IPS-NIHi7 (cell line): ENCODE measurements around the gene SAMD7.

Experiments used
- DNase-seq: peaks from one replicate; pipeline ENCODE4 v3.0.0; 2012; ENCODE audit warnings: mixed read lengths; ENCODE audit errors: extremely low spot score

Gene SAMD7

GRCh38 chr3:169911272-169911671 lies at the start of gene SAMD7:
Gene SAMD7 (plus strand): TSS chr3:169911572. CDS start chr3:169919499, 7,927 bp downstream.
- DNase-seq, result no peak

GRCh38 chr3:169861871-169862270 lies 49.5 kb upstream of the SAMD7 start:
- peak; percentile 58 for DNase-seq

GRCh38 chr3:169863458-169863899 lies 47.9 kb upstream of the SAMD7 start:
- peak; percentile 77 for DNase-seq

- DNase-seq, result no peak
Observed at GRCh38 chr3:169864270-169864669, 47.1 kb upstream of the SAMD7 start.

GRCh38 chr3:169865176-169865767 lies 46.1 kb upstream of the SAMD7 start:
- DNase-seq, result no peak

GRCh38 chr3:169867584-169868210 lies 43.7 kb upstream of the SAMD7 start:
- no peak for DNase-seq

GRCh38 chr3:169868369-169868768 lies 43.0 kb upstream of the SAMD7 start:
- DNase-seq, result no peak

GRCh38 chr3:169869484-169870220 lies 41.7 kb upstream of the SAMD7 start, which contains the start of gene LRRC31:
Gene LRRC31 (minus strand): TSS chr3:169869935. CDS start chr3:169869807, 128 bp downstream.
- DNase-seq, result no peak

GRCh38 chr3:169871129-169871886 lies 40.1 kb upstream of the SAMD7 start:
- no peak for DNase-seq

GRCh38 chr3:169879013-169879557 lies 32.3 kb upstream of the SAMD7 start:
- DNase-seq, result no peak

GRCh38 chr3:169879845-169880575 lies 31.4 kb upstream of the SAMD7 start:
- no peak for DNase-seq

GRCh38 chr3:169880576-169881250 lies 30.7 kb upstream of the SAMD7 start:
- no peak for DNase-seq

GRCh38 chr3:169886671-169887070 lies 24.7 kb upstream of the SAMD7 start:
- DNase-seq, result peak; percentile 26

- no peak for DNase-seq
Observed at GRCh38 chr3:169891886-169892285, 19.5 kb upstream of the SAMD7 start.

GRCh38 chr3:169894110-169894509 lies 17.3 kb upstream of the SAMD7 start:
- no peak for DNase-seq

GRCh38 chr3:169895072-169895471 lies 16.3 kb upstream of the SAMD7 start:
- DNase-seq, result no peak

GRCh38 chr3:169897284-169897683 lies 14.1 kb upstream of the SAMD7 start:
- no peak for DNase-seq

GRCh38 chr3:169901453-169901852 lies 9.9 kb upstream of the SAMD7 start:
- no peak for DNase-seq

- DNase-seq, result no peak
Observed at GRCh38 chr3:169905404-169905803, 6.0 kb upstream of the SAMD7 start.

GRCh38 chr3:169907476-169907875 lies 3.9 kb upstream of the SAMD7 start:
- DNase-seq, result peak; percentile 34
